Osteoblast (primary cell): Measurements from ENCODE around the gene CDKN2D. TPM values are rescaled to one million over a fixed set of nuclear protein-coding genes. Genes with fewer than 3 reads are reported as not detected.
A peak's percentile ranks its signal among the peaks of the same experiment; 100 is the strongest.
"Not testable (repeated sequence)": the region's sequence is repeated elsewhere in the genome, so short reads cannot be mapped to it uniquely, and the experiment has no call there.

ENCODE experiments used
- DNase-seq: peaks from one replicate; pipeline ENCODE4 v3.0.0; 2011; ENCODE audit warnings: low spot score, mixed read lengths; ENCODE audit not compliant: insufficient read length; ENCODE audit errors: missing footprints
- H2AFZ ChIP-seq: 2 replicates; pipeline ENCODE4 v1.6.0; 2011; ENCODE audit warnings: mild to moderate bottlenecking, low read length
- H3K27ac ChIP-seq: 2 replicates; pipeline ENCODE4 v1.5.1; 2011; ENCODE audit warnings: mild to moderate bottlenecking, low read depth, low read length, moderate library complexity
- H3K27me3 ChIP-seq: 2 replicates; pipeline ENCODE4 v1.6.0; 2012; ENCODE audit warnings: mild to moderate bottlenecking, control low read depth, inconsistent platforms, low read length, moderate library complexity; ENCODE audit not compliant: insufficient read depth
- H3K36me3 ChIP-seq: 2 replicates; pipeline ENCODE4 v1.5.1; 2011; ENCODE audit warnings: mild to moderate bottlenecking, low read length, control low read depth, moderate library complexity; ENCODE audit not compliant: insufficient read depth
- H3K4me1 ChIP-seq: 2 replicates; pipeline ENCODE4 v1.5.1; 2011; ENCODE audit warnings: mild to moderate bottlenecking, low read length, control low read depth, moderate library complexity; ENCODE audit not compliant: insufficient read depth
- H3K4me2 ChIP-seq: 2 replicates; pipeline ENCODE4 v1.6.0; 2011; ENCODE audit warnings: mild to moderate bottlenecking, low read length; ENCODE audit not compliant: insufficient read depth
- H3K4me3 ChIP-seq: fragments of 200-600 bp; sonication (generic); 3 replicates; pipeline ENCODE4 v1.5.1; 2012; ENCODE audit warnings: mild to moderate bottlenecking, low read length, inconsistent platforms; ENCODE audit not compliant: insufficient read depth
- H3K79me2 ChIP-seq: 2 replicates; pipeline ENCODE4 v1.6.0; 2012; ENCODE audit warnings: mild to moderate bottlenecking, low read length, control low read depth, inconsistent platforms; ENCODE audit not compliant: insufficient read depth
- H3K9me3 ChIP-seq: 2 replicates; pipeline ENCODE4 v1.5.1; 2011; ENCODE audit warnings: low read depth, low read length, control low read depth
- H4K20me1 ChIP-seq: 2 replicates; pipeline ENCODE4 v1.6.0; 2012; ENCODE audit warnings: mild to moderate bottlenecking, low read length, control low read depth; ENCODE audit not compliant: insufficient read depth
- CTCF ChIP-seq: IDR thresholded peaks from 2 replicates; pipeline ENCODE4 v1.5.1; 2011; ENCODE audit warnings: mild to moderate bottlenecking, low read depth, low read length, moderate library complexity; ENCODE audit errors: extremely low read depth
- total RNA-seq: library from RNA; depleted of rRNA; stranded (reverse); fragments of >200 nt; gene quantifications from 2 replicates; pipeline ENCODE4 v1.2.3, GENCODE V29; 2012

CDKN2D gene
- total RNA-seq, 1 donor = 4.0 TPM

- no peaks in the 10 kb centered on the region for H3K27me3 ChIP-seq
- peak overlapping the region; percentile 81 for H3K4me2 ChIP-seq
- H3K4me1 ChIP-seq = peaks cover 8% of the 10 kb centered on the region
- no peak overlapping the region for H3K27ac ChIP-seq
- peaks cover 24% of the 10 kb centered on the region for H3K79me2 ChIP-seq
- H4K20me1 ChIP-seq = peaks cover 4% of the 10 kb centered on the region
- DNase-seq = peak; percentile 66
- no peaks in the 10 kb centered on the region for H3K9me3 ChIP-seq
- peak overlapping the region; percentile 89 for H3K4me3 ChIP-seq
- TF ChIP-seq CTCF = no peak
- peaks cover 8% of the 10 kb centered on the region for H3K36me3 ChIP-seq
- H2AFZ ChIP-seq = peak overlapping the region; percentile 81
Observed at GRCh38 chr19:10544753-10545251, 24.0 kb downstream of the CDKN2D start.

- peak overlapping the region; percentile 81 for H2AFZ ChIP-seq
- DNase-seq = no peak
- H3K36me3 ChIP-seq = peaks cover 8% of the 10 kb centered on the region
- H3K9me3 ChIP-seq = no peaks in the 10 kb centered on the region
- H4K20me1 ChIP-seq = peaks cover 4% of the 10 kb centered on the region
- H3K4me3 ChIP-seq = peak overlapping the region; percentile 89
- H3K4me2 ChIP-seq = peak overlapping the region; percentile 81
- TF ChIP-seq CTCF = no peak
- H3K27me3 ChIP-seq = no peaks in the 10 kb centered on the region
- H3K4me1 ChIP-seq = peaks cover 8% of the 10 kb centered on the region
- peak overlapping the region; percentile 61 for H3K27ac ChIP-seq
- peaks cover 24% of the 10 kb centered on the region for H3K79me2 ChIP-seq
Observed at GRCh38 chr19:10544242-10544752, 24.5 kb downstream of the CDKN2D start.

- Histone ChIP-seq H3K36me3 (peaks cover 4% of the 10 kb centered on the region), H3K9me3 (no peaks in the 10 kb centered on the region), H3K79me2 (peaks cover 24% of the 10 kb centered on the region), H3K27ac (peak within 1 kb of the TSS; percentile 61), H4K20me1 (peaks cover 4% of the 10 kb centered on the region), H3K4me2 (peak within 1 kb of the TSS; percentile 81), H3K4me3 (peak within 1 kb of the TSS; percentile 89), H2AFZ (peak within 1 kb of the TSS; percentile 81), H3K4me1 (peaks cover 8% of the 10 kb centered on the region), H3K27me3 (no peaks in the 10 kb centered on the region)
- TF ChIP-seq CTCF = no peak
- DNase-seq = peak; percentile 100
Observed at GRCh38 chr19:10543420-10544241, 25.1 kb downstream of the CDKN2D start, which contains the start of gene ATG4D. Gene ATG4D, plus strand, starts transcription at chr19:10543904. Its CDS starts 187 bp downstream, at chr19:10544091.

- Histone ChIP-seq H3K36me3 (peaks cover 4% of the 10 kb centered on the region), H4K20me1 (peaks cover 4% of the 10 kb centered on the region), H3K4me1 (peaks cover 8% of the 10 kb centered on the region), H3K79me2 (peaks cover 24% of the 10 kb centered on the region), H3K9me3 (no peaks in the 10 kb centered on the region), H3K4me3 (peak overlapping the region; percentile 89), H2AFZ (no peak overlapping the region), H3K27me3 (peaks cover 4% of the 10 kb centered on the region), H3K27ac (no peak overlapping the region), H3K4me2 (peak overlapping the region; percentile 81)
- no peak for TF ChIP-seq CTCF
- no peak for DNase-seq
Observed at GRCh38 chr19:10543059-10543419, 25.7 kb downstream of the CDKN2D start.

GRCh38 chr19:10539016-10539415 lies 29.8 kb downstream of the CDKN2D start:
- not testable (repeated sequence) for H3K4me1 ChIP-seq, H4K20me1 ChIP-seq, DNase-seq, H3K4me3 ChIP-seq, H3K36me3 ChIP-seq, H3K9me3 ChIP-seq, H2AFZ ChIP-seq, H3K27ac ChIP-seq, H3K4me2 ChIP-seq, H3K79me2 ChIP-seq
- peaks cover 12% of the 10 kb centered on the region for H3K27me3 ChIP-seq
